ENCODE results near the gene PTGER2. TPM values are rescaled to one million over a fixed set of nuclear protein-coding genes. Genes with fewer than 3 reads are reported as not detected.

Gene PTGER2
- total and polyA plus RNA-seq, 2 donors (not counting 1 experiment from before 2014, with no cell fraction given), result 15.9 to 38.8 TPM

GRCh38 chr14:52369305-52369801 lies 55.2 kb downstream of the PTGER2 start:
- TF ChIP-seq CTCF (conservative IDR thresholded peaks at IDR 0.05 in 1 of 2, IDR thresholded peaks at IDR 0.05 in 1 of 2; ENCODE audit: low read depth in 1 of 2, low read length in 2 of 2) (no peak), EZH2 (IDR thresholded peaks at IDR 0.05; ENCODE audit: low read length, missing control alignments) (no peak)
- H2AFZ ChIP-seq (ENCODE audit: low read length), result no peak overlapping the region
- no peak overlapping the region for H3K4me2 ChIP-seq (ENCODE audit: extremely low read depth, insufficient read depth, low read length)

DNA sequence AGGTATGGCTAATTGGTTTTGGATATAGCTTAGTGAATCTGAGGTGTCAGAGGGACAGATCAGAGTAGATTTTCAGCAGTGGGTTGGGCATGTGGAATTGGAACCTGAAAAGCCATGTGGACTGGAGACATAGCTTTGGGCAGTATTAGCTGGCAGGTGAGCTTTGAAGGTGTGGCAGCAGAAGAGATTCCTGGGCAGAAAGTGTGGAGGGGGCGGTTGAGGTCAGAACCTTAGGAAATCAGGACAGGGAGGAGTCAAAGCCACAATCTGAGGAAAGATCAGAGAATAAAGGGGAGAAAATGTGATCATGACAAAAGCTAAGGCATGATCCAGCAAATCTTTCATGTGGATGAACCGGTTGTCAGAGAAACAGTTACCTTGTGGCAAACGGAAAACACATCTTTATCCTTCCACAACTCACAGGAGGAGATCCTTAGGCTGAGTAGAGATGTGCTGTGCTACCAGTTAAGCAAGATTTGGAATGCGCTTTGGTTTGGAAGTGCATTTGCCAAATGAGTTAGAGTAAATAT lies 56.4 kb downstream of the PTGER2 start:
- DNase-seq (ENCODE audit: low read depth in 2 of 2), result no peak
- Histone ChIP-seq H3K36me3 (ENCODE audit: control insufficient read depth, insufficient read depth, low read length) (no peaks in the 10 kb centered on the region), H3K4me2 (ENCODE audit: extremely low read depth, insufficient read depth, low read length) (no peak overlapping the region)

More at GRCh38 chr14:52369305-52369801, 55.2 kb downstream of the PTGER2 start:
- H3K79me2 ChIP-seq (ENCODE audit: control insufficient read depth, insufficient read depth, low read length), result no peaks in the 10 kb centered on the region
- H3K9ac ChIP-seq (ENCODE audit: insufficient read depth, low read length), result no peak overlapping the region
- H3K27me3 ChIP-seq (ENCODE audit: control insufficient read depth, insufficient read depth, low read length), result no peaks in the 10 kb centered on the region
- peaks cover 3% of the 10 kb centered on the region for H3K4me1 ChIP-seq (ENCODE audit: control insufficient read depth, extremely low read depth, insufficient read depth, low read length)
- H4K20me1 ChIP-seq (ENCODE audit: control insufficient read depth, extremely low read depth, insufficient read depth, low read length), result no peaks in the 10 kb centered on the region
- no peaks in the 10 kb centered on the region for H3K36me3 ChIP-seq (ENCODE audit: control insufficient read depth, insufficient read depth, low read length)
- H3K4me3 ChIP-seq (replicated peaks in 1 of 4; ENCODE audit: control extremely low read depth in 1 of 4, insufficient read depth in 1 of 4, low read depth in 3 of 4, low read length in 4 of 4), result no peak overlapping the region
- no peak overlapping the region for H3K27ac ChIP-seq (ENCODE audit: insufficient read depth, low read length)
- H3K9me3 ChIP-seq (ENCODE audit: control insufficient read depth, insufficient read depth, low read depth, low read length), result no peaks in the 10 kb centered on the region
- DNase-seq (ENCODE audit: low read depth in 2 of 2), result peak; percentile 52 to 94

GRCh38 chr14:52377940-52378339 lies 63.8 kb downstream of the PTGER2 start:
- no peak for TF ChIP-seq CTCF (conservative IDR thresholded peaks at IDR 0.05 in 1 of 2, IDR thresholded peaks at IDR 0.05 in 1 of 2; ENCODE audit: low read depth in 1 of 2, low read length in 2 of 2)
- TF ChIP-seq EZH2 (IDR thresholded peaks at IDR 0.05; ENCODE audit: low read length, missing control alignments), result no peak
- no peak for DNase-seq (ENCODE audit: low read depth in 2 of 2)
- no peak overlapping the region for H3K9ac ChIP-seq (ENCODE audit: insufficient read depth, low read length)
- H2AFZ ChIP-seq (ENCODE audit: low read length), result no peak overlapping the region
- H3K79me2 ChIP-seq (ENCODE audit: control insufficient read depth, insufficient read depth, low read length), result no peaks in the 10 kb centered on the region
- peaks cover 2% of the 10 kb centered on the region for H3K4me1 ChIP-seq (ENCODE audit: control insufficient read depth, extremely low read depth, insufficient read depth, low read length)
- no peak overlapping the region for H3K27ac ChIP-seq (ENCODE audit: insufficient read depth, low read length)
- no peaks in the 10 kb centered on the region for H3K9me3 ChIP-seq (ENCODE audit: control insufficient read depth, insufficient read depth, low read depth, low read length)
- no peaks in the 10 kb centered on the region for H3K27me3 ChIP-seq (ENCODE audit: control insufficient read depth, insufficient read depth, low read length)
- H4K20me1 ChIP-seq (ENCODE audit: control insufficient read depth, extremely low read depth, insufficient read depth, low read length), result no peaks in the 10 kb centered on the region
- no peak overlapping the region for H3K4me2 ChIP-seq (ENCODE audit: extremely low read depth, insufficient read depth, low read length)
- H3K36me3 ChIP-seq (ENCODE audit: control insufficient read depth, insufficient read depth, low read length), result no peaks in the 10 kb centered on the region
- H3K4me3 ChIP-seq (replicated peaks in 1 of 4; ENCODE audit: control extremely low read depth in 1 of 4, insufficient read depth in 1 of 4, low read depth in 3 of 4, low read length in 4 of 4), result no peak overlapping the region

More for the DNA sequence above, 56.4 kb downstream of the PTGER2 start:
- Histone ChIP-seq H4K20me1 (ENCODE audit: control insufficient read depth, extremely low read depth, insufficient read depth, low read length) (no peaks in the 10 kb centered on the region), H3K27ac (ENCODE audit: insufficient read depth, low read length) (no peak overlapping the region), H2AFZ (ENCODE audit: low read length) (no peak overlapping the region), H3K4me1 (ENCODE audit: control insufficient read depth, extremely low read depth, insufficient read depth, low read length) (no peaks in the 10 kb centered on the region), H3K79me2 (ENCODE audit: control insufficient read depth, insufficient read depth, low read length) (no peaks in the 10 kb centered on the region), H3K9me3 (ENCODE audit: control insufficient read depth, insufficient read depth, low read depth, low read length) (no peaks in the 10 kb centered on the region), H3K9ac (ENCODE audit: insufficient read depth, low read length) (no peak overlapping the region), H3K27me3 (ENCODE audit: control insufficient read depth, insufficient read depth, low read length) (no peaks in the 10 kb centered on the region), H3K4me3 (replicated peaks in 1 of 4; ENCODE audit: control extremely low read depth in 1 of 4, insufficient read depth in 1 of 4, low read depth in 3 of 4, low read length in 4 of 4) (no peak overlapping the region)
- TF ChIP-seq CTCF (conservative IDR thresholded peaks at IDR 0.05 in 1 of 2, IDR thresholded peaks at IDR 0.05 in 1 of 2; ENCODE audit: low read depth in 1 of 2, low read length in 2 of 2), result no peak
- TF ChIP-seq EZH2 (IDR thresholded peaks at IDR 0.05; ENCODE audit: low read length, missing control alignments), result no peak

Other genes with a start within 250 kb of the PTGER2 start
- gene NID2, start 245.3 kb upstream of the PTGER2 start, total RNA-seq, result 93.7 and 181 TPM in 2 replicates
- 394 and 2,513 TPM in 2 replicates for gene NID2, start 245.3 kb upstream of the PTGER2 start, polyA plus RNA-seq
- not detected in 2 replicates for gene PTGDR, start 46.6 kb upstream of the PTGER2 start, total RNA-seq
- 0.08 TPM in 1 of 2 replicates, not detected in the other for gene PTGDR, start 46.6 kb upstream of the PTGER2 start, polyA plus RNA-seq
- gene TXNDC16, start 238.2 kb downstream of the PTGER2 start, total RNA-seq, result 3.0 and 5.1 TPM in 2 replicates
- 2.5 and 6.6 TPM in 2 replicates for gene TXNDC16, start 238.2 kb downstream of the PTGER2 start, polyA plus RNA-seq
- 0.50 and 0.51 TPM in 2 replicates for gene GPR137C, start 238.5 kb downstream of the PTGER2 start, total RNA-seq
- 0.37 and 0.59 TPM in 2 replicates for gene GPR137C, start 238.5 kb downstream of the PTGER2 start, polyA plus RNA-seq